Lower leg skin (tissue), 3 donors: ENCODE measurements around the gene STARD8.

ENCODE experiments used
- POLR2A ChIP-seq, 2 donors: fragments of 450-650 bp; IDR thresholded peaks; one replicate each; pipeline ENCODE4 v1.6.1; 2016 to 2017; ENCODE audit warnings: antibody characterized with exemption in 2 of 2, mild to moderate bottlenecking in 1 of 2, moderate library complexity in 1 of 2
- TF ChIP-seq, protein P1 (sequence below), 3 donors: fragments of 450-650 bp; IDR thresholded peaks; one replicate each; pipeline ENCODE4 v1.5.1; 2016; ENCODE audit warnings: antibody characterized with exemption in 3 of 3, mild to moderate bottlenecking in 3 of 3, moderate library complexity in 2 of 3

DNA sequence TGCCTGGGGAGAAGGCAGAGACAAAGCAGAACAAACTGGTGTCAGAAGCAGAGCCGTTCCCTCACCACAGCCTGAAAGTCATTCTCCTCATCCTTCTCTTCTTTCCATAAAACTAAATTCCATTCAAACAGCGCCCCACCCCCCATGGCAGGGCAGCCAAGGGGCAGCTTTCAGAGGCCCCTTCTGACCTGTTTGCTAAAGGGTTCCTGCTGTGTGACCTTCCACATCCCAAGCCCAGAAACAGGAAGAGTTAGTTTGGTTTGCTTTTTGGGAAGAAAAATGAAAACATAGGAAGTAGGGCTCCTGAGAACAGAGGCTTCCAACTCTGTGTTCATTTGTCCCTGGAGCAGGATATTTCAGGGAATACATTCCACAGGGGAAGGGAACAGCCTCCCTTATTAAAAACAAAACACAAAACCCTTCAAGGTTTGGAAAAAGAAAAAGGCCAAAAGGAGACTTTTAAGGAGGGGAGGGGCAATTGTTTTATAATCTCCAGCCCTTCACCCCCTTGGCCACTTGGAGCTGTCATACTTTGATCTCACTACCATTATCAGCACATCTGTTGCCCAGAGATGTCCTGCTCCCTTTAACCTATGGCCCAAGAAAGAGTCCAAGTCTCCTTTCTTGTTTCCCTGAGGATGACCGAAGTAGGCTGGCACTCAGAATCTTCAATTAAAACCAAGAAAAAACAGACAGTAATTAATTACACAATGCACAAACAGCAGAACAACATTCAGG lies 25.3 kb downstream of the STARD8 start:
- TF ChIP-seq, protein P1, sequence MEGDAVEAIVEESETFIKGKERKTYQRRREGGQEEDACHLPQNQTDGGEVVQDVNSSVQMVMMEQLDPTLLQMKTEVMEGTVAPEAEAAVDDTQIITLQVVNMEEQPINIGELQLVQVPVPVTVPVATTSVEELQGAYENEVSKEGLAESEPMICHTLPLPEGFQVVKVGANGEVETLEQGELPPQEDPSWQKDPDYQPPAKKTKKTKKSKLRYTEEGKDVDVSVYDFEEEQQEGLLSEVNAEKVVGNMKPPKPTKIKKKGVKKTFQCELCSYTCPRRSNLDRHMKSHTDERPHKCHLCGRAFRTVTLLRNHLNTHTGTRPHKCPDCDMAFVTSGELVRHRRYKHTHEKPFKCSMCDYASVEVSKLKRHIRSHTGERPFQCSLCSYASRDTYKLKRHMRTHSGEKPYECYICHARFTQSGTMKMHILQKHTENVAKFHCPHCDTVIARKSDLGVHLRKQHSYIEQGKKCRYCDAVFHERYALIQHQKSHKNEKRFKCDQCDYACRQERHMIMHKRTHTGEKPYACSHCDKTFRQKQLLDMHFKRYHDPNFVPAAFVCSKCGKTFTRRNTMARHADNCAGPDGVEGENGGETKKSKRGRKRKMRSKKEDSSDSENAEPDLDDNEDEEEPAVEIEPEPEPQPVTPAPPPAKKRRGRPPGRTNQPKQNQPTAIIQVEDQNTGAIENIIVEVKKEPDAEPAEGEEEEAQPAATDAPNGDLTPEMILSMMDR (IDR thresholded peaks at IDR 0.05): no peak
- no peak for TF ChIP-seq POLR2A (IDR thresholded peaks at IDR 0.05)
